GM23338 (cell line): ENCODE data around the gene PIP5K1C. TPM values are rescaled to one million over a fixed set of nuclear protein-coding genes. Genes with fewer than 3 reads are reported as not detected.

Experiments used
- ATAC-seq: fragments of 200-7000 bp; cut with Tn5 transposase; 3 replicates; pipeline ENCODE4 v1.9.1; 2020
- DNase-seq: peaks from one replicate; pipeline ENCODE4 v3.0.0-alpha.2; 2015; ENCODE audit warnings: low spot score
- H2AFZ ChIP-seq: fragments of 200-600 bp; sonication (generic); 2 replicates; pipeline ENCODE4 v1.8.0; 2016; ENCODE audit warnings: antibody characterized with exemption, mild to moderate bottlenecking, moderate library complexity
- H3F3A ChIP-seq: fragments of 200-600 bp; sonication (generic); replicated peaks from 2 replicates; pipeline ENCODE4 v1.8.0; 2017; ENCODE audit warnings: antibody characterized with exemption, mixed run types, low read depth
- H3K27ac ChIP-seq: fragments of 200-600 bp; sonication (generic); 2 replicates; pipeline ENCODE4 v1.6.1; 2016; ENCODE audit warnings: low read depth
- H3K27me3 ChIP-seq: fragments of 200-600 bp; sonication (generic); 2 replicates; pipeline ENCODE4 v1.8.0; 2016; ENCODE audit warnings: mild to moderate bottlenecking, mixed run types, moderate library complexity; ENCODE audit not compliant: insufficient read depth
- H3K36me3 ChIP-seq: fragments of 200-600 bp; sonication (generic); 2 replicates; pipeline ENCODE4 v1.8.0; 2016; ENCODE audit warnings: mild to moderate bottlenecking; ENCODE audit not compliant: insufficient read depth
- H3K4me1 ChIP-seq: fragments of 200-600 bp; sonication (generic); 2 replicates; pipeline ENCODE4 v1.8.0; 2016; ENCODE audit warnings: mild to moderate bottlenecking, moderate library complexity; ENCODE audit not compliant: insufficient read depth
- H3K4me2 ChIP-seq: fragments of 200-600 bp; sonication (generic); 2 replicates; pipeline ENCODE4 v1.7.1; 2017; ENCODE audit warnings: mixed run types
- H3K4me3 ChIP-seq: fragments of 200-600 bp; sonication (generic); 2 replicates; pipeline ENCODE4 v1.6.1; 2016; ENCODE audit warnings: mixed run types
- H3K79me2 ChIP-seq: fragments of 200-600 bp; sonication (generic); replicated peaks from 2 replicates; pipeline ENCODE4 v1.8.0; 2017; ENCODE audit warnings: mild to moderate bottlenecking; ENCODE audit not compliant: insufficient read depth
- H3K9me2 ChIP-seq: fragments of 200-600 bp; sonication (generic); 2 replicates; pipeline ENCODE4 v1.8.0; 2017; ENCODE audit not compliant: insufficient read depth
- H4K20me1 ChIP-seq: fragments of 200-600 bp; sonication (generic); replicated peaks from 2 replicates; pipeline ENCODE4 v1.8.0; 2017; ENCODE audit warnings: mild to moderate bottlenecking; ENCODE audit not compliant: insufficient read depth
- H3K27ac Mint-ChIP-seq: 2 replicates; pipeline ENCODE4 v1.8.0; 2020; ENCODE audit warnings: inconsistent platforms, mild to moderate bottlenecking, moderate library complexity, mixed read lengths
- H3K27me3 Mint-ChIP-seq: 3 replicates; pipeline ENCODE4 v1.8.0; 2022; ENCODE audit warnings: low read depth, mild to moderate bottlenecking, moderate library complexity, mixed read lengths, inconsistent platforms; ENCODE audit not compliant: insufficient read depth, poor library complexity
- H3K36me3 Mint-ChIP-seq: 3 replicates; pipeline ENCODE4 v1.8.0; 2021; ENCODE audit warnings: low read depth, mild to moderate bottlenecking, inconsistent platforms, moderate library complexity, mixed read lengths
- H3K4me1 Mint-ChIP-seq: 3 replicates; pipeline ENCODE4 v1.8.0; 2020; ENCODE audit warnings: mild to moderate bottlenecking, inconsistent platforms, mixed read lengths
- H3K4me3 Mint-ChIP-seq: 3 replicates; pipeline ENCODE4 v1.8.0; 2021; ENCODE audit warnings: moderate library complexity, mild to moderate bottlenecking, inconsistent platforms, mixed read lengths
- H3K9me3 Mint-ChIP-seq: 3 replicates; pipeline ENCODE4 v1.8.0; 2020; ENCODE audit warnings: moderate library complexity, mild to moderate bottlenecking, inconsistent platforms, mixed read lengths
- ETS1 ChIP-seq: IDR thresholded peaks from 2 replicates; pipeline ENCODE4 v1.6.1; 2016; ENCODE audit warnings: antibody characterized with exemption
- EZH2 ChIP-seq: fragments of 200-600 bp; sonication (generic); IDR thresholded peaks from one replicate; pipeline ENCODE4 v1.8.0; 2017; ENCODE audit warnings: antibody characterized with exemption, mild to moderate bottlenecking, low read depth; ENCODE audit not compliant: unreplicated experiment
- EZH2phosphoT487 ChIP-seq: fragments of 200-600 bp; sonication (generic); IDR thresholded peaks from one replicate; pipeline ENCODE4 v1.8.1; 2018; ENCODE audit warnings: antibody characterized with exemption; ENCODE audit not compliant: unreplicated experiment
- NANOG ChIP-seq: IDR thresholded peaks from 2 replicates; pipeline ENCODE4 v1.6.1; 2016; ENCODE audit warnings: antibody characterized with exemption, borderline replicate concordance
- REST ChIP-seq: IDR thresholded peaks from one replicate; pipeline ENCODE4 v1.6.1; 2018; ENCODE audit warnings: antibody characterized with exemption; ENCODE audit not compliant: unreplicated experiment
- ZNF331 ChIP-seq: fragments of 250-450 bp; sonication (Bioruptor Pico); IDR thresholded peaks from 2 replicates; pipeline ENCODE4 v1.5.0; 2020; ENCODE audit warnings: low read depth, mild to moderate bottlenecking, moderate library complexity
- polyA plus RNA-seq: library from polyadenylated mRNA; unstranded; fragments of >200 nt; fragmentation: Nextera tagmentation; extraction: Ambion mirVana; gene quantifications from 2 replicates; pipeline ENCODE4 v1.2.1, GENCODE V29; 2016
- total RNA-seq: library from RNA; depleted of rRNA; stranded (reverse); fragments of >200 nt; shearing (Covaris generic); gene quantifications from 2 replicates; pipeline ENCODE4 v1.2.3, GENCODE V29; 2014
- TF ChIP-seq, protein P1 (sequence below), 2 experiments: fragments of 200-600 bp in 1 of 2; sonication (generic) in 1 of 2; conservative IDR thresholded peaks; 2 replicates each; pipeline versions ENCODE4 v1.5.1 to v1.6.1; 2016 to 2017; ENCODE audit warnings: antibody characterized with exemption in 2 of 2, low read depth in 2 of 2, mild to moderate bottlenecking in 2 of 2, moderate library complexity in 1 of 2

Gene PIP5K1C
- total and polyA plus RNA-seq, 2 experiments from 2014 or later, result 11.8 to 46.7 TPM

DNA sequence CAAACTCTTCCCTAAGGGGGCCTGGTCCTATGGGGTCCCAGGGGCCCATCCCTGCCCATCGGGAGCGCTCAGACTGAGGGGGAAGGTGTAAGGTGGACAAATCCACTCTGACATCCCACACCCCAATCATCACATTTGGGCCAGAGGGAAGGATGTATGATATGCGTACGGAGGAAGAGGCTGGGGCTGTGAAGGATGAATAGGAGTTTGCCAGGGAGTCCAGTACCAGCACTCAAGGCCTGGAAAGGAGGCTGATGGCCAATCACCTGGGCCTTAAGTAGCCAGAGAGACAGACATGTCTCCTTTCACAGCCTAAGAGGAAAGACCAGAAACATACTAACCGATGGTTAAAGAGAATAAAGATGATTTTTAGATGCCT, 22.8 kb upstream of the PIP5K1C start (continued):
- TF ChIP-seq, protein P1, sequence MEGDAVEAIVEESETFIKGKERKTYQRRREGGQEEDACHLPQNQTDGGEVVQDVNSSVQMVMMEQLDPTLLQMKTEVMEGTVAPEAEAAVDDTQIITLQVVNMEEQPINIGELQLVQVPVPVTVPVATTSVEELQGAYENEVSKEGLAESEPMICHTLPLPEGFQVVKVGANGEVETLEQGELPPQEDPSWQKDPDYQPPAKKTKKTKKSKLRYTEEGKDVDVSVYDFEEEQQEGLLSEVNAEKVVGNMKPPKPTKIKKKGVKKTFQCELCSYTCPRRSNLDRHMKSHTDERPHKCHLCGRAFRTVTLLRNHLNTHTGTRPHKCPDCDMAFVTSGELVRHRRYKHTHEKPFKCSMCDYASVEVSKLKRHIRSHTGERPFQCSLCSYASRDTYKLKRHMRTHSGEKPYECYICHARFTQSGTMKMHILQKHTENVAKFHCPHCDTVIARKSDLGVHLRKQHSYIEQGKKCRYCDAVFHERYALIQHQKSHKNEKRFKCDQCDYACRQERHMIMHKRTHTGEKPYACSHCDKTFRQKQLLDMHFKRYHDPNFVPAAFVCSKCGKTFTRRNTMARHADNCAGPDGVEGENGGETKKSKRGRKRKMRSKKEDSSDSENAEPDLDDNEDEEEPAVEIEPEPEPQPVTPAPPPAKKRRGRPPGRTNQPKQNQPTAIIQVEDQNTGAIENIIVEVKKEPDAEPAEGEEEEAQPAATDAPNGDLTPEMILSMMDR (conservative IDR thresholded peaks at IDR 0.05; ENCODE audit: low read depth in 2 of 2), result no peak
- TF ChIP-seq EZH2phosphoT487, result no peak
- TF ChIP-seq EZH2, result no peak
- TF ChIP-seq ETS1, result no peak
- no peak for TF ChIP-seq REST
- no peak for TF ChIP-seq ZNF331 (CRISPR knock-in tag)

DNA sequence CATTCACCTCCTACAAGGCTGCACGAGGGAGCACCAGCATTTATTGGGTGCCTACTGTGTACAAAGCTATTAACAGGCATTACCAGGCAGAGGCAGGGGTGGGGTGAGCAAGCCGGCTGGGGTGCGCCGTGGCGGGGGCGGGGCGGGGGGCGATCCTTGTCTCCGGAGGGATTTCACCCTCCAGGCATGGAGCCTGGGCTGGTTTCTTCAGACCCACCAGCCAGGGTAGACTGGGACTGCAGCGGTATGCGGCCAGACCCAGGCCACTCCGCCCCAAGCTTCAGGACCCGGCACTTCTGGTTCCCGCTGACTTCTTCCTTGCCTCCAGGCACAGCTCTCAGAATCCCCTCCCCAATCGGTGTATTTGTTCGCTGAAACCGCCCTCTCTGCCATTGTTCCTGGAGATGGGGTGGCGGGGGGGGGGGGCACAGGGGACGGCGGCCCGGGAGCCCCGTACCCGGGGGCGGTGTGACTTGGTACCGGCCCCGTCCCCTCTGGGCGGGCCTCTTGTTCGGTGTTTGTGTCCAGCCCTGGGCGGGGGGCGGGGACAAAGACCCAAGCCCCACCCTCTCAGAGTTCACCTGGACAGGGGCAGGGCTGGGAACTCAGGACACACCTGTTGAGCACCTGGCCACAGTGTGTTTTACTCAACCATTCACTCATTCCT, 22.3 kb upstream of the PIP5K1C start:
- Mint-ChIP-seq H3K4me1 (peaks cover 4% of the 10 kb centered on the region), H3K27ac (no peak overlapping the region; the same call in 1 of the 2 replicates), H3K36me3 (no peaks in the 10 kb centered on the region), H3K27me3 (peaks cover 19% of the 10 kb centered on the region), H3K4me3 (peak overlapping the region; percentile 77), H3K9me3 (no peaks in the 10 kb centered on the region)
- Histone ChIP-seq H3K9me2 (no peaks in the 10 kb centered on the region), H3K4me2 (peak overlapping the region; percentile 97), H3F3A (no peaks in the 10 kb centered on the region), H3K27me3 (no peaks in the 10 kb centered on the region), H3K79me2 (no peaks in the 10 kb centered on the region), H3K27ac (0 out of 2 replicates have a peak overlapping the region, but pooled peaks have one; percentile 76), H3K36me3 (no peaks in the 10 kb centered on the region), H3K4me3 (peak overlapping the region; percentile 83), H3K4me1 (peaks cover 15% of the 10 kb centered on the region; the same call in 1 of the 2 replicates), H2AFZ (peak overlapping the region; percentile 83; the same call in 1 of the 2 replicates), H4K20me1 (no peaks in the 10 kb centered on the region)
- DNase-seq (peak; percentile 94), ATAC-seq (peak; percentile 69)
- no peak for TF ChIP-seq ETS1
- no peak for TF ChIP-seq NANOG
- TF ChIP-seq, protein P1 (conservative IDR thresholded peaks at IDR 0.05; ENCODE audit: low read depth in 2 of 2), result no peak
